A549 (cell line): ENCODE measurements around the gene PLEKHA5. TPM values are rescaled to one million over a fixed set of nuclear protein-coding genes. Genes with fewer than 3 reads are reported as not detected.

ENCODE experiments used
- ATAC-seq, 2 experiments: fragments of 200-7000 bp in 1 of 2; fragments of >200 bp in 1 of 2; cut with Nextera tagmentation in 1 of 2; cut with Tn5 transposase in 1 of 2; 3 replicates each; pipeline versions ENCODE4 v1.8.0 to v1.9.1; 2018 to 2020; ENCODE audit warnings: mild to moderate bottlenecking in 1 of 2, moderate library complexity in 1 of 2
- CTCF ChIA-PET: fragments of 300-600 bp; sonication (Branson Sonifier 250); formaldehyde crosslinking; extraction: SDS; loops from one replicate; lab custom pipeline; 2021; ENCODE audit warnings: antibody characterized with exemption, inconsistent platforms; lab: Yijun Ruan, JAX
- POLR2A ChIA-PET: fragments of 350-600 bp; formaldehyde crosslinking; extraction: SDS; loops from one replicate; lab custom pipeline; 2021; ENCODE audit warnings: antibody characterized with exemption, inconsistent platforms; lab: Yijun Ruan, JAX
- DNase-seq, 2 experiments: peaks; one replicate each; pipeline versions ENCODE4 v3.0.0 to v3.0.0-alpha.2; 2011 to 2016; ENCODE audit warnings: low read depth in 1 of 2, low spot score in 1 of 2
- FAIRE-seq: peaks from 2 replicates; lab custom pipeline; 2011; peaks lifted over from hg19 to GRCh38; lab: Jason Lieb, UNC
- H3K27ac ChIP-seq, 2 experiments: fragments of >200 bp; sonication (Bioruptor Twin); formaldehyde crosslinking; 3 replicates each; pipeline ENCODE4 v1.5.1; 2016 to 2017
- H3K4me1 ChIP-seq: fragments of >200 bp; sonication (Bioruptor Twin); formaldehyde crosslinking; 3 replicates; pipeline ENCODE4 v1.6.1; 2016
- H3K4me2 ChIP-seq: fragments of >200 bp; sonication (Bioruptor Twin); formaldehyde crosslinking; 3 replicates; pipeline ENCODE4 v1.6.1; 2016
- H3K4me3 ChIP-seq: fragments of >200 bp; sonication (Bioruptor Twin); formaldehyde crosslinking; 3 replicates; pipeline ENCODE4 v1.5.1; 2016
- H3K9me3 ChIP-seq: fragments of >200 bp; sonication (Bioruptor Twin); formaldehyde crosslinking; 3 replicates; pipeline ENCODE4 v1.6.1; 2016
- CBX2 ChIP-seq: fragments of 200-600 bp; sonication (generic); IDR thresholded peaks from 2 replicates; pipeline ENCODE4 v1.6.1; 2016; ENCODE audit warnings: low read depth, mild to moderate bottlenecking, borderline replicate concordance
- CEBPB ChIP-seq, 2 experiments: fragments of >200 bp in 1 of 2; sonication (Bioruptor Twin) in 1 of 2; formaldehyde crosslinking in 1 of 2; IDR thresholded peaks; 2 replicates each; pipeline ENCODE4 v1.6.1; 2012 to 2016
- CHD4 ChIP-seq: fragments of 200-600 bp; sonication (generic); IDR thresholded peaks from 2 replicates; pipeline ENCODE4 v1.6.1; 2016; ENCODE audit warnings: antibody characterized with exemption, mild to moderate bottlenecking, borderline replicate concordance
- EP300 ChIP-seq, 2 experiments: fragments of >200 bp; sonication (Bioruptor Twin); formaldehyde crosslinking; IDR thresholded peaks; 2 replicates in 1 of 2; 3 replicates in 1 of 2; pipeline ENCODE4 v1.6.1; 2016 to 2017
- ESRRA ChIP-seq: fragments of 150-350 bp; IDR thresholded peaks from 2 replicates; pipeline ENCODE4 v1.6.1; 2014; ENCODE audit warnings: mild to moderate bottlenecking, low read length, borderline replicate concordance
- FOSL2 ChIP-seq, 2 experiments: fragments of 450-650 bp in 1 of 2; fragments of >200 bp in 1 of 2; sonication (Bioruptor Twin) in 1 of 2; formaldehyde crosslinking; IDR thresholded peaks; 2 replicates each; pipeline versions ENCODE4 v1.5.0 to v1.6.1; 2016 to 2020; ENCODE audit warnings: mild to moderate bottlenecking in 1 of 2, moderate library complexity in 1 of 2
- GATA3 ChIP-seq: IDR thresholded peaks from 2 replicates; pipeline ENCODE4 v1.6.1; 2012; ENCODE audit warnings: borderline replicate concordance
- HOXB5 ChIP-seq: fragments of 250-450 bp; sonication (Bioruptor Pico); IDR thresholded peaks from 2 replicates; pipeline ENCODE4 v1.5.0; 2020; ENCODE audit warnings: mild to moderate bottlenecking, moderate library complexity
- JUN ChIP-seq, 2 experiments: fragments of >200 bp; sonication (Bioruptor Twin); formaldehyde crosslinking; IDR thresholded peaks; 2 replicates in 1 of 2; 3 replicates in 1 of 2; pipeline ENCODE4 v1.6.1; 2016 to 2017
- KDM1A ChIP-seq: fragments of 200-600 bp; sonication (generic); IDR thresholded peaks from 2 replicates; pipeline ENCODE4 v1.6.1; 2016; ENCODE audit warnings: low read depth, mild to moderate bottlenecking
- KDM5A ChIP-seq: fragments of 200-600 bp; sonication (generic); IDR thresholded peaks from 2 replicates; pipeline ENCODE4 v1.6.1; 2016; ENCODE audit warnings: antibody characterized with exemption, mild to moderate bottlenecking
- MAFK ChIP-seq: fragments of 450-650 bp; IDR thresholded peaks from 2 replicates; pipeline ENCODE4 v1.6.1; 2014; ENCODE audit not compliant: partially characterized antibody
- NR3C1 ChIP-seq: fragments of >200 bp; sonication (Bioruptor Twin); formaldehyde crosslinking; IDR thresholded peaks from 3 replicates; pipeline ENCODE4 v1.6.1; 2017
- RAD21 ChIP-seq, 2 experiments: fragments of >200 bp in 1 of 2; sonication (Bioruptor Twin) in 1 of 2; formaldehyde crosslinking in 1 of 2; IDR thresholded peaks in 1 of 2; conservative IDR thresholded peaks in 1 of 2; 2 replicates in 1 of 2; 3 replicates in 1 of 2; pipeline ENCODE4 v1.6.1; 2012 to 2018; ENCODE audit warnings: inconsistent platforms in 1 of 2
- RCOR1 ChIP-seq: fragments of 150-350 bp; IDR thresholded peaks from 2 replicates; pipeline ENCODE4 v1.6.1; 2014; ENCODE audit warnings: antibody characterized with exemption, low read length, low read depth
- RNF2 ChIP-seq: fragments of 200-600 bp; sonication (generic); IDR thresholded peaks from 2 replicates; pipeline ENCODE4 v1.6.1; 2016; ENCODE audit warnings: low read depth, mild to moderate bottlenecking, antibody characterized with exemption, moderate library complexity, borderline replicate concordance
- SMC3 ChIP-seq: fragments of >200 bp; sonication (Bioruptor Twin); formaldehyde crosslinking; IDR thresholded peaks from 3 replicates; pipeline ENCODE4 v1.6.1; 2018; ENCODE audit warnings: inconsistent platforms
- TFCP2L1 ChIP-seq: fragments of 250-450 bp; sonication (Bioruptor Pico); IDR thresholded peaks from 2 replicates; pipeline ENCODE4 v1.5.0; 2021; ENCODE audit warnings: mild to moderate bottlenecking
- ZSCAN20 ChIP-seq: fragments of 250-450 bp; sonication (Bioruptor Pico); IDR thresholded peaks from 2 replicates; pipeline ENCODE4 v1.8.0; 2022; ENCODE audit warnings: mild to moderate bottlenecking, moderate library complexity
- WGBS: methylation state at CpG from one replicate; pipeline ENCODE4 v1.1.6; 2017; ENCODE audit errors: missing lambda C conversion rate; 5-methylcytosine and 5-hydroxymethylcytosine counted together
- polyA plus RNA-seq, 4 experiments: library from polyadenylated mRNA; depleted of rRNA in 3 of 4; stranded (reverse); fragments of >200 nt; fragmentation: RNase III in 1 of 4; extraction: RNeasy Plus Mini Kit Qiagen cat#74134 plus additional on column Dnase treatment in 1 of 4; gene quantifications; 2 replicates in 3 of 4; 3 replicates in 1 of 4; pipeline ENCODE4 v1.2.3, GENCODE V29; 2011 to 2017
- TF ChIP-seq, protein P1 (sequence below): IDR thresholded peaks from 2 replicates; pipeline ENCODE4 v1.6.1; 2012
- TF ChIP-seq, protein P2 (sequence below): fragments of 250-450 bp; sonication (Bioruptor Pico); IDR thresholded peaks from 2 replicates; pipeline ENCODE4 v1.5.0; 2020; ENCODE audit warnings: low read depth, mild to moderate bottlenecking, moderate library complexity
- TF ChIP-seq, protein P3 (sequence below): fragments of 250-450 bp; sonication (Bioruptor Pico); IDR thresholded peaks from 2 replicates; pipeline ENCODE4 v1.5.0; 2021; ENCODE audit warnings: mild to moderate bottlenecking, moderate library complexity, borderline replicate concordance

PLEKHA5 gene
- polyA plus RNA-seq, 2 of the 4 experiments (the other 2 are of a cell fraction), result 7.6 to 13.2 TPM

DNA sequence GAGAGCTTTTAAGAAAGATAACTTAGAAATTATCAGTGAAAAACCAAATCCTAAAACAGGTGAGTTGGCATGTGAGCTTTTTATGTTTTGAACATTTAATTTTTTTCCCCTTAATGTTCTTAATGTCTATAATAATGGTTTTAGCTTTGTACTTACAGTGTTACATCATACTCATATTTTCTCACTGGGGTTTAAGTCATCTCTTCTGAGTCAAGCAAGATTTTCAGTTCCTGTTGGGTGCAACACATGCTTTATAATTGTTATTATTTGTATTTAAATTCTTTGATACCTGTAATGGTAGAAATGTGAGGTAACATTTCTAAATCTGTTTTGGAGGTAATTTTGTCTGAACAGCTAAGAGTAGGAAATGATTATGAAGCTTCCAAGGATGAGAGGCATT is 113.0 kb downstream of the PLEKHA5 start:
- ATAC-seq, result no peak
- CTCF ChIA-PET, result interaction anchor here (1.1 to 1.2 kb wide), 2 partner anchors 19 to 20 kb away, joined by 3 to 7 read pairs; no protein-coding TSS in a partner anchor
- no peak overlapping the region for H3K4me3 ChIP-seq

DNA sequence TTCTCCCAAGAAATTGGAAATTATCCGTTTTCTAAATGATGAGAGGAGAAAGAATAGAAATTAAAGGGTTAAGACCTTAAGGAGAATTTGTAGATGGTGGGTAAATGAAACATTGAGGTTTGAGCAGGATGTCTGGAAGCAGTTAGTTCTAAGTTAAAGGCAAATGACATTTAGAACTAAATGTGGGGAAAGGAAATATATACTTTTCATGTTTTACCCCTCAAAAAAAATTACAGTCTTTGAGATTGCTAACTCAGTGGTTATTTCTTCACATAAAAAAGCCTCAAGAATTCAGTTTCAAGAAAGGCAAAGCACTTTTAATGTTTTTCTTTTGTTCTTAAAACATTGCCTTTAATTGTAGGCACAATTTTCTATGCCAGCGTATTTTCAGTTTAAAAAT is 114.0 kb downstream of the PLEKHA5 start:
- no peak for DNase-seq
- Histone ChIP-seq H3K9me3 (no peaks in the 10 kb centered on the region), H3K4me1 (no peaks in the 10 kb centered on the region; the same call in 2 of the 3 replicates), H3K4me2 (no peak overlapping the region), H3K27ac (no peak overlapping the region), H3K4me3 (no peak overlapping the region)
- WGBS, result 85% methylated on average over 2 of the region's 2 CpGs
- POLR2A ChIA-PET, result no interaction called here
- FAIRE-seq, result no peak
- CTCF ChIA-PET, result interaction anchor here (0.6 kb wide), 1 partner anchor 419 kb away, joined by 3 read pairs; no protein-coding TSS in a partner anchor
- no peak for ATAC-seq
- no peak for TF ChIP-seq CBX2
- no peak for TF ChIP-seq SMC3

More for the DNA sequence above, 113.0 kb downstream of the PLEKHA5 start:
- Histone ChIP-seq H3K9me3 (no peaks in the 10 kb centered on the region), H3K4me2 (no peak overlapping the region), H3K4me1 (no peaks in the 10 kb centered on the region), H3K27ac (no peak overlapping the region)
- DNase-seq (no peak), FAIRE-seq (no peak)
- TF ChIP-seq, protein P1, sequence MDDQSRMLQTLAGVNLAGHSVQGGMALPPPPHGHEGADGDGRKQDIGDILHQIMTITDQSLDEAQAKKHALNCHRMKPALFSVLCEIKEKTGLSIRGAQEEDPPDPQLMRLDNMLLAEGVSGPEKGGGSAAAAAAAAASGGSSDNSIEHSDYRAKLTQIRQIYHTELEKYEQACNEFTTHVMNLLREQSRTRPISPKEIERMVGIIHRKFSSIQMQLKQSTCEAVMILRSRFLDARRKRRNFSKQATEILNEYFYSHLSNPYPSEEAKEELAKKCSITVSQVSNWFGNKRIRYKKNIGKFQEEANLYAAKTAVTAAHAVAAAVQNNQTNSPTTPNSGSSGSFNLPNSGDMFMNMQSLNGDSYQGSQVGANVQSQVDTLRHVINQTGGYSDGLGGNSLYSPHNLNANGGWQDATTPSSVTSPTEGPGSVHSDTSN, result no peak
- TF ChIP-seq GATA3 (no peak), MAFK (no peak), KDM5A (no peak), EP300 (IDR thresholded peaks at IDR 0.05) (no peak), ZSCAN20 (CRISPR knock-in tag) (no peak), CHD4 (no peak), RAD21 (conservative IDR thresholded peaks at IDR 0.05 in 1 of 2, IDR thresholded peaks at IDR 0.05 in 1 of 2) (no peak), CEBPB (IDR thresholded peaks at IDR 0.05) (no peak)
- TF ChIP-seq, protein P2, sequence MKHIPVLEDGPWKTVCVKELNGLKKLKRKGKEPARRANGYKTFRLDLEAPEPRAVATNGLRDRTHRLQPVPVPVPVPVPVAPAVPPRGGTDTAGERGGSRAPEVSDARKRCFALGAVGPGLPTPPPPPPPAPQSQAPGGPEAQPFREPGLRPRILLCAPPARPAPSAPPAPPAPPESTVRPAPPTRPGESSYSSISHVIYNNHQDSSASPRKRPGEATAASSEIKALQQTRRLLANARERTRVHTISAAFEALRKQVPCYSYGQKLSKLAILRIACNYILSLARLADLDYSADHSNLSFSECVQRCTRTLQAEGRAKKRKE (CRISPR knock-in tag), result no peak
- POLR2A ChIA-PET, result no interaction called here

DNA sequence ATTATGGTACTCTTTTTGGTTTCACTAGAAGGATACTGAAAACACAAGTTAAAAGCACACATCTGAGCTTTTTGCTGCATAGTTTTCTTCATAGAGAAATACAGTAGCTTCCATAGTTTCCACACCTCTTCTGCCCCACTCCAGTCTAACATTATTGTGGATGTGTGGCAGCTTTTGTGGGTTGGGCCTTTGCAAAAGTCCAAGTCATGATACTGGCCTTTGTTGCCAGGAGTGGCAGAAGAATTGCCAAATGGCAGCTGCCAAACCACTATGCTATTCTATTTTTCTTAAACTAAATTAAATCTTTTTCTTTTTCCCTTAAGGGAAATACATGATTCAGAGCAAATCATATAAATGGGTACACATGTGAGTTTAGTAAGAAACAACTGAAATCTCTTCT is 114.8 kb downstream of the PLEKHA5 start:
- FAIRE-seq, result no peak
- H3K4me1 ChIP-seq, result peaks cover 7% of the 10 kb centered on the region; the same call in 2 of the 3 replicates
- no peak overlapping the region for H3K4me2 ChIP-seq
- TF ChIP-seq NR3C1 (no peak), JUN (IDR thresholded peaks at IDR 0.05) (no peak), KDM1A (no peak), TFCP2L1 (CRISPR knock-in tag) (no peak), HOXB5 (CRISPR knock-in tag) (no peak), RCOR1 (no peak), RNF2 (no peak), ESRRA (no peak), FOSL2 (IDR thresholded peaks at IDR 0.05) (no peak), FOSL2 (CRISPR knock-in tag; IDR thresholded peaks at IDR 0.05) (no peak)
- TF ChIP-seq, protein P3, sequence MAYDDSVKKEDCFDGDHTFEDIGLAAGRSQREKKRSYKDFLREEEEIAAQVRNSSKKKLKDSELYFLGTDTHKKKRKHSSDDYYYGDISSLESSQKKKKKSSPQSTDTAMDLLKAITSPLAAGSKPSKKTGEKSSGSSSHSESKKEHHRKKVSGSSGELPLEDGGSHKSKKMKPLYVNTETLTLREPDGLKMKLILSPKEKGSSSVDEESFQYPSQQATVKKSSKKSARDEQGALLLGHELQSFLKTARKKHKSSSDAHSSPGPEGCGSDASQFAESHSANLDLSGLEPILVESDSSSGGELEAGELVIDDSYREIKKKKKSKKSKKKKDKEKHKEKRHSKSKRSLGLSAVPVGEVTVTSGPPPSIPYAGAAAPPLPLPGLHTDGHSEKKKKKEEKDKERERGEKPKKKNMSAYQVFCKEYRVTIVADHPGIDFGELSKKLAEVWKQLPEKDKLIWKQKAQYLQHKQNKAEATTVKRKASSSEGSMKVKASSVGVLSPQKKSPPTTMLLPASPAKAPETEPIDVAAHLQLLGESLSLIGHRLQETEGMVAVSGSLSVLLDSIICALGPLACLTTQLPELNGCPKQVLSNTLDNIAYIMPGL, result no peak
- no peak for DNase-seq
- H3K9me3 ChIP-seq, result no peaks in the 10 kb centered on the region
- no peak for ATAC-seq
- CTCF ChIA-PET, result no interaction called here
- POLR2A ChIA-PET, result no interaction called here
- H3K4me3 ChIP-seq, result no peak overlapping the region
- H3K27ac ChIP-seq, result no peak overlapping the region
